Measurements from ENCODE around the gene ERMARD.
A peak's percentile ranks its signal among the peaks of the same experiment; 100 is the strongest.
"Not testable (repeated sequence)": the region's sequence is repeated elsewhere in the genome, so short reads cannot be mapped to it uniquely, and the experiment has no call there.

The ERMARD gene

GRCh38 chr6:169738204-169738975 lies 13.0 kb upstream of the ERMARD start:
- no peak for DNase-seq (ENCODE audit: low spot score)

DNA sequence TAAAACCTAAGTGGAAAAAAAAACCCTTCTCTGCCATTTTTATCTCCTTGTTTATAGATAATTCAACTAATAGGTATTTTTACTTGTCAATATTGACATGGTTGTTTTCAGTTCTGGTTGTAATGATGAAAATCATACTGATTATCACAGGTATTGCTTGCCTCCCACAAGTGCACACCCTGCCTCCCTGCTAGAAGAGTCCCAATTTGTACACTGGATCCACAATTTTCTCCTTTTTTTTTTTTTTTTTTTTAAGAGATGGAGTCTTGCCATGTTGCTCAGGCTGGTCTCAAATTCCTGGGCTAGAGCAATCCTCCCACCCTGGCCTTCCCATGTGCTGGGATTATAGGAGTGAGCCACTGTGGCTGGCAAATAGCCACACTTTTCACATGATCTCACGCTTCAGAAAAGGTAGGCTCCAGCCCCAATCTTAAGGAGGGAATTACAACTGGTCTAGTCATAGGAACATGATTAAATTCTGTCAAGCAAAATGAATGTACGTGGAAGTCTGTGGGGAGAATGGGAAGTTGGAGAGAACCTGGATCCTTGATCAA lies 12.4 kb upstream of the ERMARD start:
- no peak for DNase-seq (ENCODE audit: low spot score)

GRCh38 chr6:169741344-169741743 lies 10.1 kb upstream of the ERMARD start:
- DNase-seq (ENCODE audit: low spot score): no peak

DNA sequence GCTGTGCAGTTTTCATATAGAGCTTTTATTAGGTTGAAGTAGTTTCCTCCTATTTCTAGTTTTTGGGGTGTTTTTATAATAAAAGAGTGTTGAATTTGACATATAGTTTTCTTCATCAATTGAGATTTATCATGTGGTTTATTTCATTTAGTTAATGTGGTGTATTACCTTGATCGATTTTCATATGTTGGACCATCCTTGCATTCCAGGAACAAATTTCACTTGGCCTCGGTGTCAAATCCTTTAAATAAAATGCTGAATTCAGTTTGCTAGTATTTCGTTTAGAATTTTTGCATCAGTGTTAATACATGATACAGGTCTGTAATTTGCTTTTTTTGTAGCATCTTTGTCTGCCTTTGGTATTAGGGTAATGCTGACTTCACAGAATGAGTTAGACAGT lies 6.0 kb upstream of the ERMARD start:
- no peak for DNase-seq (ENCODE audit: low spot score)

DNA sequence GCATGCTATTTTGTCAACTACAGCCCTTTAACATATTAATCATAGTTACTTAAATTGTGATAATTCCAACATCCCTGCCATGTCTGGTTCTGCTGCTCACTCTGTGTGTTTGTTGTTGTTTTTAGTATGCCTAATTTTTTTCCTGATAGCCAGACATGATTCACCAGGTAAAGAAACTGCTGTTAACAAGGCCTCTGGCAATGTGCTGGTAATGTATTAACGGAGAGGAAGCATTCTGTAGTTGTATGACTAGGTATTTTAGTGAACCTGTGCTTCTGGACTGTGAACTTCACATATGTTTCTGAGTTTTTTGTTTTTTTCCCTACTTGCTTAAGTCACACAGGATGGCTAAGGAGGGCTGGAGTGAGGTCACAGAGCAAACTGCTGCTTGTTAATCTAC lies 4.9 kb upstream of the ERMARD start:
- no peak for DNase-seq (ENCODE audit: low spot score)

DNA sequence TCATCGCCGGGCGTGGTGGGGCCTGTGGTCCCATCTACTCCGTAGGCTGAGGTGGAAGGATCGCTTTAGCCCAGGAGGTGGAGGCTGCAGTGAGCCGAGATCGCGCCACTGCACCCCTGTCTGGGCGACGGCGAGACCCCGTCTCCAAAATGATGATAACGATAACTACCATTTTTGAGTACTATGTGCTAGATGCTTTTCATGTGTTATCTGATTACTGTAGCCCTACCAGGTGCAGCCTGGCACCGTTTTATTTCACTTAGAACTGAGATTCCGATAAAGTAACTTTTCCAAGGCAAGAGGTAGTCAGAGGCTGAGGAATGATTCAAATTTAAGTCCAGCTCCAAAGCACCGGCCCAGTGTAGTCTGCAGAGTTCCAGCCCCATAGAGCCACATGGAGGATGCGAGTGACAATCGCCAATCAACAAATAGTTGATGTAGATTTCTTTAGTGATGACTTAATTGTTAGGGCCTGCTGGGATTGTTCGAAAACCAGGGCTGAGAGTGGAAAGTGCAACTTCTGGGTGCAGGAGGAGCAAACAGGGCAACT lies 727 bp downstream of the ERMARD start:
- peak; percentile 0 for DNase-seq (ENCODE audit: low spot score)

DNA sequence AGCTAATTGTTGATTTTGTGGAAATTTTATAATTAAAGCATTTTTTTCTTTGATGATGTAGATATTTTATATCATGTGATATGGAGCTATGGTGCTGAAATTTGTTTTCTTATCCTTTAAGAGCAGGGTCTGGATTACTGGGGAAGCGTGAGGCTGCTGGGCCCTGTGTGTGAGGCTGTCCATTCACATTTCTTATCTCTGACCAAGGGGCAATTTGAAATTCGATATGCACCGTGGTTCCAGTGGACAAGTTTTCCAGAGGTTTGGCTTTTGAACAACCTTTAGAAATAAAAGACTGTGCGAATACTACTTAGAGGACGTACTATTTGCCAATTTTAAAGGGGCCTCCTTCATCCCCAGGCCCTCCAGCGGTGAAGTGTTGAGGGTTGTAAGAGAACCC lies 3.7 kb downstream of the ERMARD start:
- no peak for DNase-seq (ENCODE audit: low spot score)

GRCh38 chr6:169763308-169763707 lies 11.9 kb downstream of the ERMARD start:
- no peak for DNase-seq (ENCODE audit: low spot score)

DNA sequence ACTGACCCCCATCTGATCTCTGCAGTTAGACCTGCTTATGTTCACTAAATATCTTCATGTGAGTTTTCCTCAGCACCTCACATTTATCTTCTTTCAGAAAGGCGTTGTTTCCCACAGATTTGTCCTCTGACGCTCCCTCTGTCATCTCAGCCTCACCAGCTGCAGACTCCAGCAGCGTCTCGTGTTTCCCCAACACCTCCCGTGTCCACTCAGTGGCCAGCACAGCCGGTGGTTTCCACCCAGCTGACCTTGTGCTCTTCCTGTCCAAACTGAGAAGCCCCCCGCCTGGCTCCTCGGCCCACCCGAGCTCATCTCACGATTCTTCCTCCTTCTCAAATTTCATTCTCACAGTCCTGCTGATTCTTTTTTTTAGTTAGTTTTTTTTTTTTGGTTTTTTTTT lies 12.5 kb downstream of the ERMARD start:
- no peak for DNase-seq (ENCODE audit: low spot score)

- DNase-seq (ENCODE audit: low spot score): not testable (repeated sequence)
These were observed 14.4 kb downstream of the ERMARD start for GRCh38 chr6:169765789-169766188.

DNA sequence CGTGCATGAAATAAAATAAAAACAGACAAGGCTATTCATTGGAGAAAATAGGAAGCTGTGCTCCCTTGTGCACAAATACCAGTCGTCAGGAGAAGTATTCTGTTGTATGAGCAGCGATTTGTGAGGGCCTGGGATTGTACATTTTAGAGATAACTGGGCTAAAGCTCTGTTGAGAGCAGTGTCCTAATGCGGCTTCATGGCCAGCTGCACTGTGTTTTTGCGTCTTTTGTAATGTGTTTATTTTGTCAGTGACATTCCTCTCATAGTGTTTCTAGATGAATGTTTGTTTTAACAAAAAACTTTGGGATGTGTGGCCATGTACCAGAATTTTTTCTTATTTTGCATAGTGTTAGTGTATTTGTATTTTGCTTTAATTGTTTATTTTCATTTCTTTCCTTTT lies 14.8 kb downstream of the ERMARD start:
- no peak for DNase-seq (ENCODE audit: low spot score)

DNA sequence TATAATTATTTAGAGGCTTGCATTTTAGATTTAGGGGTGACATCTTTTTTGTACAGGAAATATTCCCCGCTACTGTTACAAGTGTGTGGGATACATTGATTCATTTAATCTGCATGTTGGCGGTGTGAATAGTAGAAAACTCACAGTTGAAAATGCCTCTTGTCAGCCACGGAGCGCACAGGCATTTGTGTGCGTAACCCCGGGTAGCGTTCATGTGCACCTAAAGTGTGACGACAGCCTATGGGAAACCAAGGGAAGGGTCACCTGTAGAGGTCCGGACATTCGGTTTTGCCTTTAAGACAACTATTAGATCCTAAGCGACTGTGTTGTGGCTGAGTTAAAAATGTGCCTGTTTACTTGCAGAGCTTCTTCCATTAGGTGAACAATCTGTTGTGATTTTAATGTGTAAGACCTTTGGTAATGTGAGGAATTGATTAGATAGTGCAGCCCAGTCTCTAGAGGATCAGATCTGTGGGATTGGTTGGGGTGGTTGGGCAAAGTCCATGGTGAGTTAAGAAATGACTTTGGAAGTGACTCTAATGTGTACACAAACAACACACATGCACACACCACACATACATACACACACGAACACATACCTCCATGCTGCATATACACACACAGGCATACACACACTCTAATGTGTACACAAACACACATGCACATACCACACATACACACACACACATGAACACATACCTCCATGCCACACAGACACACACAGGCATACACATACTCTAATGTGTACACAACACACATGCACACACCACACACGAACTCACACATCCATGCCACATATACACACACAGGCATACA lies 15.7 kb downstream of the ERMARD start:
- DNase-seq (ENCODE audit: low spot score): no peak

DNA sequence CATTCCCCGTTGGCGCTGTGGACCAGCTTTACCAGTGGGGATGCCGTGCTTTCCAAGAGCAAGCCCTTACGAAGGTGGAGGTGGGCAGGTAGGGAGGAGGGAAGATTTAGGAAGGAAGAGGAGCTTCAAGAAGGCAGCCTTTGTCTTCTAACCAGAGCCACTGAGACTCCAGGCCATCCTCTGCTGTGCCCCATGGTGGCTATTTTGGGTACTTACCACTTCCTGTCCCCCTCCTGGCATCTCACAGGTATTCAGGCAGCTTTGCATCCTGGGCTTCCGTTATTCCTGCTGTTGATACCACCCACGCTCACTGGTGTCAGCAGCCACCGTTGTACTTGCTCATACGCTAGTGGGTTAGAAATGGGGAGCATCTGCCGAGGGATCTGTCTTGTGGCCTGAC lies 22.9 kb downstream of the ERMARD start:
- no peak for DNase-seq (ENCODE audit: low spot score)

GRCh38 chr6:169775321-169775720 lies 23.9 kb downstream of the ERMARD start:
- no peak for DNase-seq (ENCODE audit: low spot score)

DNA sequence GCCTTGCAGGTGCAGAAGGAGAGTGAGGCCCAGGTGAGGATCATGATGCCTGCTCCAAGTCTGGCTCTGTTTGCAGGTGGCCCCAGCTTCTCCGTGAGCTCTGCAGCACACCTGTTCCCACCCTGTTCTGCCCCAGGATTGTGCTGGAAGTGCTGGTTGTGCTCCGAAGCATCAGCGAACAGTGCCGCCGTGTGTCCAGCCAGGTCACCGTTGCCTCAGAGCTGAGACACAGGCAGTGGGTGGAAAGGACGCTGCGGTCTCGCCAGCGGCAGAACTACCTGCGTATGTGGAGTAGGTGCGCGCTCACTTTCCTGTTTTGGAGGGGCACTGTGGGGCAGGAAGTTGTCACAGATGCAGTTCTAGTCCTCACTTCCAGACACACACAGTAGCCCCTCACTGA lies 25.0 kb downstream of the ERMARD start:
- no peak for DNase-seq (ENCODE audit: low spot score)

GRCh38 chr6:169777896-169778295 lies 26.5 kb downstream of the ERMARD start:
- DNase-seq (ENCODE audit: low spot score): no peak

DNA sequence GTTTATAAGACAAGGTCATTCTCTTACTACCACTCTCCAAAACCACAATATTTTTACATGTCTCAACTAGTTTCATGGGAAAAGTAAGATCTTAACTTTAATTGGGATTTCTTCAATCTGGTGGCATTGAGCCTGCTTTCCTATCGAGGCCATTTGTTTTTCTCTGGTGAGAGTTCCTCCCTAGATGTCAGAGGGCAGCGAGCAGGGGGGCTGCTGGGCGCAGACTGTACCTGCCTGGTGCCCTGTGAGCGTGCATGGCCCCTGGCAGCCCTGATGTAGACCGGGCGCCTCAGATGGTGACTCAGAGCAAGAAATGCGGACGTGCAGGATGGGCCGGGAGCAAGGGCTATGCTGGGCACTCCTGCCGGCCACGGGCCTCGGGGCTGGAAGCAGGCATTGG lies 27.2 kb downstream of the ERMARD start:
- no peak for DNase-seq (ENCODE audit: low spot score)

DNA sequence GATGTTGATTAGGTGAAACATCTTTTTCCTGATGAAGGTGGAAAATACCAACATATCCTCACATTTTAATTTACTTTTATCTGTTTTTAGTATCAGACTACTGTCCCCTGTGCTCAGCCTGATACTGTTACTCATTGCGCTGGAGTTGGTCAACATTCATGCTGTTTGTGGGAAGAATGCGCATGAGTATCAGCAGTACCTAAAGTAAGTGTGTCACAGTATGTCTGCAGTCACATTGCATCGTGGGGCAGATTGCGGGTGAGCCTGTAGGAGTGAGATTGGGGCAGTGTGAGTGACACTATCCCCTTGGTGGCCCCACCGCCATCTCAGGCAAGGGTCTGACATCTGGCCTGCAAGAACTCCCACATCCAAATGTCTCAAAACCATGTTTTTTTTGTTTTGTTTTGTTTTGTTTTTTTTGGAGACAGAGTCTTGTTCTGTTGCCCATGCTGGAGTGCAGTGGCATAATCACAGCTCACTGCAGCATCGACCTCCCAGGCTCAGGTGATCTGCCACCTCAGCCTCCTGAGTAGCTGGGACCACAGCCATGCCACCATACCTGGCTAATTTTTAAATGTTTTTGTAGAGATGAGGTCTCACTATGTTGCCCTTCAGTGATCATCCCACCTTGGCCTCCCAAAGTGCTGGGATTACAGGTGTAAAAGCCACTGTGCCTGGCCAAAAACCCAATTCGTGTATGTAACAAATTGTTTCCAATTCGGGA lies 27.8 kb downstream of the ERMARD start:
- no peak for DNase-seq (ENCODE audit: low spot score)

DNA sequence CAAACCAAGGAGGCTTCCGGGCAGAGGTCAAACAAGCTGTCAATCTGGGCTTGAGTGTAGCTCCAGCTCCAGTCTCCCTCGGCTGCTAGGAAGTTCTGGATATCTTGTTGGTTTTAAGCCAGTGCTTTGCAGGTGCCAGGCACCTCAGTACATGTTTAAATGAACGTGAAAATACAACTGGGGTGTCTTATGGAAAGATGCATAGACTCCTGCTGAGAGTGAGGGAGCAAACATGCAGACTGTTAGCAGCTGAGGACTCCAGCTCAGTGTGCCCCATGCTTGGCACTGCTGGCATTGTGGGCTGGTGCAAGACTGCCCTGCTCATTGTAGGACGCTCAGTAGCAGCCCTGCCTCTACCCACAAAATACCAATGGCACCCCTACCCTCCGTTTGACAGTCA lies 28.5 kb downstream of the ERMARD start:
- no peak for DNase-seq (ENCODE audit: low spot score)

DNA sequence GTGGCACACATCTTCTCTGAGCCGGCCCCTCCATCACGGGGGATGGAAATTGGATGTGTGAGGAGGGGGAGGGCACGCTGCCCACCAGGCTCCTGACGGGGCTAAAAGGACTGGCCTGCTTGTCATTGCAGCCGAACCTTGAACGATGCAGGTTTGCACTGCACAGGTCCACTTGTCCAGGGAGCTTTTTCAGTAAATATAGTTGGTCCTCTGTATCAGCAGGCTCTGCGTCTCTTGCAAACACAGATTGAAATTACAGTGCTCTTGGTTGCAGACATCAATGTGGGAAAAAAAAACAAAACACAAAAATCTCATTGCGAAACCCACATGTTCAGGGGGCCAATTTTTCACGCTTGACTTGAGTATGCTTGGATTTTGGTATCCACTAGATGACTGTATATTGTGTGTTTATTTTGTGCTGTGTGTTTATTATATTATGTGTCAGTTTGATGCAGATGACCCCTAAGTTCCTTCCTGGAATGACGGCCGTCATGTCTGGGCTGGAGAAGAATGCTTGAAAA lies 29.2 kb downstream of the ERMARD start:
- no peak for DNase-seq (ENCODE audit: low spot score)

GRCh38 chr6:169782966-169783365 lies 31.5 kb downstream of the ERMARD start:
- no peak for DNase-seq (ENCODE audit: low spot score)

DNA sequence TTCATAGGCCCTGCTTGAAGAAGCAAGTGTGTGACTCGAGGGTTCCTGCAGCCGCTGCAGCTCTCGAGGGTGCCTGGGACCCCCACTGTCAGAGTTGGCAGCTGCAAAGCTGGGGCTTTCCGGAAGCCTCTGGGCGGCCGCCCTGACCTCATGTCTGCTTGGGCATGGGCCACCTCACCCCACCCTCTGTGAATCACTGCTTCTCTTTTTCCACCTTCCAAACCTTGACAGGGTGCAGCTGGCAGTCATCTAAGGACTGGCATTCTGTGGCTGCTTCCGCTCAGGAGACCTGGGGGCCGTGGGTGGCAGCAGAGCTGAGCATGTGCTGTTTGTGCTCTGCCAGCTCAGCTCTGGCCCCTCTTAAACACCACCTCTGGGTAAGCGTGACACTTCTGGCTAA lies 32.0 kb downstream of the ERMARD start:
- no peak for DNase-seq (ENCODE audit: low spot score)

All from SW480 (cell line).